Femur (tissue), 1 donor: Measurements from ENCODE around the gene MVK.
A peak's percentile ranks its signal among the peaks of the same experiment; 100 is the strongest.

Source experiments
- DNase-seq: peaks from one replicate; pipeline ENCODE4 v3.0.0-alpha.2; 2017

The MVK gene

DNA sequence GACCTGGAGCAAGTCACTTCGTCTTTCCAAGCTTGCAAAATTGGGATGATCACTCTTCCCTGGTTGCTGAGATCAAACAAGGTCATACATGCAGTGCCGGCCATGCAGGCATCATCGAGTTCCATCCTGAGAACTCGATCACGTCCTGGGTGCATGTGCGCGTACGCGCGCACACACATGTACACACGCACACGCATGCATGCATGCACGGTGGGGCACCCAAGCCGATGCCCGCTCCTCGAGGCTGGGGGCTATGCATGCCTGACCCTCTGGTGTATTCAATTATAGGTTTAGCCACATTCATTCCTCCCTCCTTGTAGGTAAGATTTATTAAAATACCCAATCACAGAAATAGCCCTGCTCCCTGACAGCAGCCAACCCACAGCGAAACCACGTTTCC lies 26.3 kb upstream of the MVK start:
- no peak for DNase-seq

DNA sequence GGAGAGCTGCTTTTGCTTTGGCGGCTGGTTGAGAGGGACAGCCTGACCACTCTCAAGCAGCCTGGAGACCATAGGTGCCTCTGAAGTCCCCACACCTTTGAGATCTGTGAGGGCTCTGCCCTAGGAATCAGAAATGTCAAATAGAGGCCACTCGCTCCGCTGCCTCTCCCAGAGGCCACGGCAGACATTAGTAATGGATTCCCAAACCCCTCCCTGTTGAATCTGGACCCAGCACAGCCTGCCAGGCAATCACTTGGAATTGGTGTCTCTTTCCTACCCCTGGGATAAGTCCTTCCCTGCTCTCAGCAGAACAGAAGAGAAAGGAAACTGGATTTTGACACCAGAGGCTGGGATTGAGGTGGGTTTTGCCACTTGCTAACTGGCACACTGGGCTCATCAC lies 25.3 kb upstream of the MVK start:
- DNase-seq = no peak

DNA sequence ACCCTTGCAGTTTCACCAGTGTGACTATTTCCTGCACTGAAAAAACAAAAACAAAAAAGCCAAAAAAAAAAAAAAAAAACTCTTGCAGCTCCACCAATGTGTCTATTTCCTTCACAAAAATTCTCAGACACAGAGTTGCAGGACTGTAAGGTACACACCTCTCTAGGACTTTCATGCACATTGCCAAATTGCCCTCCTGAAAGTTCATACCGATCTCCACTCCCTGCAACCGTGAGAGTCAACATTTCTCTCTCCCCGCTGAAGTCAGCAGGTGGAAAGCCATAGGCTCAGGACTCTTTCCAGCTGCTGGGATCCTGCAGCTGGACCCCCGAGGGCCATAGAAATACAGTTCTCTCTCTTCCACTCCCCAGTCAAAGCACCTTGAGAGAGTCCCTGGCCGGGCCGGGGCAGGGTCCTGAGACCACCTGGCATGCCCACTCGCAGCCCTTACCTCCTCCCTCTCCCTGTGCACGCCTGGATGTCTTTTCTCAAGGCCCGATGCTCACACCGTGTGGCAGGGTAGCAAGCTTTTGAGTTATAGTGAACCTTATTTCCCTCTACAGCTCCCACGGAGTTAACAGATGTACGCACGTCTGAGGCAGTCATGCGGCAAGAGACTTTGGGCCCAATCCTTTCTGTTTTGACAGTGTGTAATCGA lies 23.9 kb upstream of the MVK start:
- DNase-seq = no peak

DNA sequence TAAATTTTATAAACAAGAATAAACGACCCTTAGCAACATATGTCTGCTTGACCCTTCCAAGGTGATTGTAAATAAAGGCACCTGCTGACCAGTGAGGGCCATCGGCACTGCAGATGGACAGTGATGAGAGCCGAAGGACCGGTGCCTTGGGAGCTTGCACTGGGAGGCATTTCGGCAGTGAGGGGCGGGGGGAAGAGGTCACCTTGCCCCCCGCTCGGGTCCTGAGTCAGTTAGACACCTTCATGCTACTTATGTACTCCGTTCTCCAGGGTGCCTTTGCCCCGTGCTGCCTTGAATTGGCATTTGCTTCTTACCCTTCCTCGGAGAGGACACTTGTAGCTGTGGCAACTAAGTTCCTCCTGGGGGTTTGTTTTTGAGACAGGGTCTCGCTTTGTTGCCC lies 23.3 kb upstream of the MVK start:
- DNase-seq = no peak

DNA sequence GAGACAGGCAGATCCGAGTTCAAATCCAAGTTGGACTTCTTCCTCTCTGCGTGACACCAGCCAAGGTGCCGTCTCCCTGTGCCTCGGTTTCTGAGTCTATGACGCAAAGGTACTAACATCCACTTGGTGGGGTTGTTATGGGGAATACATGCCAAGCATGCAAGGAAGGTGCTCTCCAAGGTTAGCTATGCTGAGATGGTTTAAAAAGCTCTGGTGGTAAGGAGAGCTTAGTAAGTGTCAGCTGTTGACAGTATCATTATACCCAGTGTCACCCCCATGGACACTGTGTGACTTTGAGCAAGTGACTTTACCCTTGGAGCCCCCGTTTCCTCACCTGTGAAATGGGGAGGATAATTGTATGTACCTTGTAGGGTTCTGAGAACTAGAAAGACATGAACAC lies 22.5 kb upstream of the MVK start:
- no peak for DNase-seq

DNA sequence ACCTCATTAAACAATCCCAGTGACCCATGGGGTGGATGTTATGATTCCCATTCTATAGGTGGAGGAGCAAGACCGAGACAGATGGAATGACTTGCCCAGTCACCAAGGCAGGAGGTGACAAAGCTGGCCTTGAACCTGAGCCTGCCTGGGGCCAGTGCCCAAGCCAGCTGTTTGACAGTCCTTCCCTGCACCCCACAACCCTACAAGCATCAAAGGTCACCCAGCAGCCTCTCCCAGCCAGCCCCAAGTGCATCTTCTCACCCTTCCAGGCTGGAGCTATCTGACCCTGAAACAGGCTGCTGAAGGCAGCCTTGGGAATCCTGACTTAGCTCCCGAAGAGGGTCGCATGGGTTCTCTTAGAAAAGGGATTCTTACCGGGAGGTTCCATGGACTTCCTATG lies 20.6 kb upstream of the MVK start:
- no peak for DNase-seq

DNA sequence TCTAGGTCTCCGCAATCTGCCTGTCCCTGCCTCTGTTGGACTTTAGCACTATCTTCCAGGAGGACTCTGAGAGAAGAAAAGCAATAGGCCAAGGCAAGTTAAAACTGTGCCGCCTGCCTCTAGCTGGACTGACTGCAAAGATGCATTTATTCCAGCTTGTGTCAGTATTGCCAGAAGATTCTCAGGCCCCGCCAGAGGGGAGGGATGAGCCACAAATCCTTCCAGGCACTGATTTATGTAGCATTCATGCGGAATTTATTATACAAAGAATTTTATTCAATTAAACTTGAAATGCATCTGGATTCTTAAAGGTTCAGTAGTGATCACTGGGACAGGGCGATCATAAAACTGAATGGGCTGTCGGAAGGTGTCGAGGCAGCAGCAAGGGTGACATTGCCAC lies 20.1 kb upstream of the MVK start:
- DNase-seq = no peak

DNA sequence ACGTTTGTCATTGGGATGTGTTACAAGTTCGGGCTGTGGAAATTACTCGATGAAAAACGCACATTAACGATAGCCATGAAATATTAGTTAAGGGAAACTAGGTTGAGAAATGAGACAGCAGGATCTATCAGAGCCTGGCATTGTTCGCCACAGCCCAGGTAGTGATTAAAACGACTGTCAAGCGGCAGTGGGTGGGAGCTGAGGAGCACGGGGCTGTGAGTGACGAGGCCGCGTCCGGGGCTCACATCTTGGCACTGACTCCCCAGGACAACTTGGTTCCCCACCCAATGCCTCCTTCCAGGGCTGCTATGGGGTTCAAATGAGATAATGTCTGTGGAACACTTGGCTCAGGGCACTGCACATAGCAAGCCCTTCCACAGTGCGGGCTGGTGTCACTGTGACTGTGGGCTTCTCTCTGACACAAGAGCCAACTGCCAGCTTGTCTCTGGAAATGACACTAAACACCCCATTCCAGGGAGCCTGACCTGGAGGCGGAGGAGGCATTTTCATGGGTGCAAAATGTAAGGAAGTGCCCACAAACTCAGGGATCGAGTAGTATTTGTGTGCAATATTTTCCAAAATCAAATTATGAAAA lies 19.6 kb upstream of the MVK start:
- DNase-seq = no peak

DNA sequence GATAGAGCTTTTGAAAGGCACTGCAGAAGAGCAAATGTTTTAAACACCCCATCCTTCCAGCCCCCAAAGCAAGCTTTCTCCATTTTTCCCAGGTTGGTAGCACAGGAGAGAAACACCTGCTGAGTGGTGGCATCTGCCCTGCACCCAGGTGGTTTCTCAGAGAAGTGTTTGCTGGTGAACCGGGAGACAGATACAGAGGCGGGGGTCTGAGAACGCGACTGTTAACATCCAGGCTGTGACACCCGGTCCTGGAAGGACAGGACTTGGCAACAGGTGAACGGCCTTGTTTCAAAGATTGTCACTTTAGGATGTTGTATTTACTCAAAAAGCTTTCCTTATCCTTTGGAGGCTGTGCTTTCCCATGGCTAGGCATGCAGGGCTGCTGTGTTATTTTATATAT lies 18.8 kb upstream of the MVK start:
- no peak for DNase-seq

DNA sequence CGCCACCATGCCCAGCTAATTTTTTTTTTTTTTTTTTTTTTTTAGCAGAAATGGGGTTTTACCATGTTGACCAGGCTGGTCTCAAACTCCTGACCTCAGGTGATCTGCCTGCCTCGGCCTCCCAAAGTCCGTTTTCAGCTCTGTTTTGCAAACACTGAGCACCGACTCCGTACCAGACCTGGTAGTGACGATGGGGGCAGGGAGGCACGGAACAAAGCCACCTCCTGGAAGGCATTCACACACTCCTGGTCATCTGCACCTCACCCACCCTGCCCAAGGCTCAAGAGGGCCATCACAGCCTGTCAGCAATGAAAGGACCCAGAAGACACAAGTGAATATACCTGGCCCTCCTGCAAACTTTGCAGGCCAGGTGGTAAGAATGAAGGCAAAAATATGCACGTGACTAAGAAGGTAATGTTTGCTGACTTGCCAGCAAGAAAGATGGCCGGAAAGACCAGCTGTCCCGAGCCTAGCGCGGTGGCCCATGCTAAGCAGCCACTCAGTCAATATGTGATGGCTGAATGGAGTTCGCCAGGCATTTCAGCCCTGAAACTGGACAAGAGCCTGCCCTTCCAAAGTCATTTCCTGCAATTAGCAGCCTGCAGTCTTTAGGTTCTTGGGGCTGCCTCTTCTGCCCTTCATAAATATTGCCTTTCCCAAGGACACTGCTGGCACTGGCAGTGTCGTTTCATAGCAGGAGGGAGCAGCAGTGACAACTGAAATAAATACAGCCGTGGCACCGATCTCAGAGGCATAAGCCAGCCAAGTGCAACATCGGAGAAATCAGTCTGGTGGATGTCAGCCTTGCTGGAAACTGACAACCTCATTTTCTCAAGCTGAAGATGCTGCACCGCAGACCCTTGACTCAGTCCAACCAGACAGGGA lies 17.9 kb upstream of the MVK start:
- DNase-seq = no peak

DNA sequence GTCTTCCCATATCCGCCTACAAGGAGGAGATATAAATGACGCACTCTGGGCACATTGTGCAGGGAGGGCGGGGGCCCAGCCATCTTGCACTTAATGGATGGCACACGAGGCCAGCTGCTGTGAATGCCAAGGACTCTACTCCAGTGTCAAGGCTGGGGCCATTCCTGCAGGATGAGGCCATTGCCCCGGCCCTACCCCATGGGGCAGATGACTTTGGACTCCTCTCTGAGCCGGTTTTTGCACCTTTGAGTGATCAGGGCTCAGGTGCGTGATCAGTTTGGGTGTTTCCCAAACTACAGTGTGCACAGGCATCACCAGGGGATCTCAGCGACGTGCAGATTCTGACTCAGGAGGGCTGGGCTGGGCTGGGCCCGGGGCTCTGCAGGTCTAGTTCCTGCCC lies 16.4 kb upstream of the MVK start:
- no peak for DNase-seq

DNA sequence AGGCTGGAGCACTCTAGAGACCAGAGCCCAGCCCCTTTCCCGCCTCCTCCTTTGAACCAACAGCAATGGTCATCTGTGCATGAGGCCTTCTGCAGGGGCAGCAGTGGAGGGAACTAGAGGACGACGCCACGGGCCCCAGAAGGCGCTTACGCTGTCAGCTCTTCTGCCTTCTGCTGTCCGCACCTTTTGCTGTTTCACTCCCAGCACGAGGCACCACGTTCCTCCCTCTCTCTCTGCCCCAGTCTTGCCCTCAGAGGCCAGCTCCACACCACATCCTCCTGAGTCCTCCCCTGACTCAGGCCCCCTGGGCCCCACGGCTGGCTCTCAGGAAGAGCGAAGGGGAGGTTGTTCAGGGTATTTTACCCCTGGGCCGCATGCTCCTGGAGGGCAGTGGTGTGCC lies 15.8 kb upstream of the MVK start:
- DNase-seq = no peak

DNA sequence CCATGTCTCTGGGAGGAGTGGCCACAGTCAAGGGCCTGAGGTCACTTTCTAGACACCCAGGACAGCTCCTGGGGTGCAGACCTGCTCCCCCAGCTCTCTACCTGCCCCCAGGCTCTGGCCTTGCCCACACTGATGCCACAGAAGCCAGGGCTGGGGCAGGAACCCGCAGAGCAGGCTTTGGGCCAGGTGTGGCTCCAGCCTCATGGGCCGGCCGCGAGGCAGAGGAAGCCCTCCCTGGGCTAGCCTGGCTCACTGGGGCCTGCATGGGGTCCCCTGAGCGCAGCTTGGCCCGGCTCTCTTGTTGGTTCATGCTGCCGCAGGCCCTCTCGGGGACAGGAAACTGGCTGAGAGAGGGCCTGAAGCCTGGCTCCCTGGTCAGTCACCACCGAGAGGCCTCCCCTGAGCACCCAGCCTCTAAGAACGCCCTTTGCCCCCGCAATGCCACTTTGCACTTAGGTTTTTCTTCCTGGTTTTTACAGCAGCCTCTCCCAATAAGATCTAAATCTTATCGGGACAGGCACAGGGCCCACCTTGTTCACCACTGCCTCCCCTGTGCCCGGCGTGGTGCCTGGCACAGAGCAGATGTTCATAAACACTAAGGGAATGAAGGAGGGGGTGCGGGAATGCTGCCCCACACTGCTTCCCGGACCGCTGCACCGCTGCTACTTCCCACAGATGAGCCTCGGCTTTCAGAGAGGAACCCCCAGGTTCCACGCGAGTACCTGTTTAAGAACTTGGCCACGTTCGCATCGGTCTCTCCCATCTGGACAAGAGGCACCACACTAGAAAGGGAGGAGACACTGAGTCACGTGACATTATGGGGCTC lies 15.0 kb upstream of the MVK start:
- DNase-seq = no peak

DNA sequence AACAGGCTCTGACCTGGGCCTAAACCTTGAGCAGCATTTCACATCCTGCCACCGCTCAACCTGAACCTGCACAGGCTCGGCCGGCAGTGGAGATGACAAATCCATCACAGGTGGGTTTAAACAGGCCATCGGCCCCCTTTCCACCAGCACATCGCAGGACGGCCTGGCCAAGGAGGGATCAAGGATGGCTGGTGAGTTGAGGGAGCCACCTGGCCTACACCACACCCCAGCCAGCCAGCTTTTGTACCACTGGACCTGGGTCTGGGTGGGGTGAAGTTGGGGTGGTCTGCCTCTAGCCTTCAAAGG lies 14.4 kb upstream of the MVK start:
- DNase-seq = no peak

DNA sequence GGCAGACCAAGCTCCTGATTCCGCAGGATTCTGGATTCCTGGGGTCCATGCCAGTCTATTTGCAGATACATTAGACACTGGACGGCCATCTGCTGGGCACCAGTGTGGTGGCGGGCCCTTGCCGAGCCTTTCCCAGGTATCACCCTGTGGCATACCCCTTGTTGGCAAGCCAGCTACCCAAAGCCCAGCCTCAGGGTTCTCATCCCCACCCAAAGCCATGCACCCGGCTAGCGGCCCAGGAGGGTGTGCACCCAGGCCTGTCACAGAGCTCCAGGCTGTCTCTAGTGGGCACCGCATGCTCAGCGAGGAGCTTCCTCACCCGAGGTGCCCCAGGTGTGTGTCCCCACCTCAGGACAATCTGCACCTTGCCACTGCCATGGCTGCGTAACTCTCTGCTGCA lies 14.0 kb upstream of the MVK start:
- no peak for DNase-seq

DNA sequence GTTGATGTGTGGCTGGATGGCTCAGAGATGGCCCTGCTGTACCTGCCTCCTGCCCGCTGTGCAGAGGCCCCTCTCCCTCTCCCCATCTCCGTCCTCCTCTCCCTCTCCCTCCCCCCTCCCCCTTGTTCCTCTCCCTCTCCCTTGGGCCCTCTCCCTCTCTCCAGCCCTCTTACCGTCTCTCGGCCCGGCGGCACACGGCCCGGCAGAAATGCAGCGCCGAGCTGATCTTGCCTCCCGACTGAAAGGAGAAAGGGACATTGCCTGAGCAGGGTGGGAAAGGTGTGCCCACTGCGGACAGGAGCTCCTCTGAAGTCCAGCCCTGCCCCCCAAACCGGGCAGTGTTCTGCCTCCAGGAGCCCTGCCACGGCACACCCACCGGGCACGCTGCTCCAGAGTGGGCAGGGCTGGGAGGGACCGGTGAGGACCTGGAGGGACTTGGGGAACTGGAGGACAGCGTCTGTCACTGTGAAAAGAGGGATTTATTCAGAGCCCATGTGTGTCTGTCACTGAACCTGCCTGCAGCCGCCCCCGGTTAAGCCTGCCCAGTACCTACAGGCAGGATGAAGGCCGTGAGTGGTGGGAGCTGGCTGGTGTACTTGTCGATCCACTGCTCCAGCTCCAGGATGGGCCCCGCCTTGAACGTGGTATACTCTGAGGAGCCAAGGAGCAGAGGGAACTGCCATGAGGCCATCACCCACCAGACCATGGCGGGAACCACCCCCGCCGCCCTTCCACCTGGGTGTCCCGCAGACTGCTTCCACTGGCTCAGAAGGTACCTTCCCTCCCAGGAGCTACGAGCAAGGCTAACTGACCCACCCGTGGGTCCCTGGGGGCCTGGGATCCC lies 12.5 kb upstream of the MVK start:
- no peak for DNase-seq

DNA sequence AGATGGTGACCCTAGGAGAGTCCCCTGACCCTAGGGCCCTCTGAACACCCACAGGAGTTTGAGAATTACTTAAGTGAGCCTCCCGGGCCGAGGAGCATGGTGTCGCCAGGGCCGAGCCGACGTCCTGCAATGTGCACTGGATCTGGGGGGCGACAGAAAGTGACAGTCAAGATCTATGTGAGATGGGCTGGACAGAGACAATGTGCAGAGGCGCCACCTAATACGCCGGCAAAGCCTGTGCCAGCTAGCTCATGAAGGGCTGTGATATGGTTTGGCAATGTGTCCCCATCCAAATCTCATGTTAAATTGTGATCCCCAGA lies 11.9 kb upstream of the MVK start:
- DNase-seq = no peak

DNA sequence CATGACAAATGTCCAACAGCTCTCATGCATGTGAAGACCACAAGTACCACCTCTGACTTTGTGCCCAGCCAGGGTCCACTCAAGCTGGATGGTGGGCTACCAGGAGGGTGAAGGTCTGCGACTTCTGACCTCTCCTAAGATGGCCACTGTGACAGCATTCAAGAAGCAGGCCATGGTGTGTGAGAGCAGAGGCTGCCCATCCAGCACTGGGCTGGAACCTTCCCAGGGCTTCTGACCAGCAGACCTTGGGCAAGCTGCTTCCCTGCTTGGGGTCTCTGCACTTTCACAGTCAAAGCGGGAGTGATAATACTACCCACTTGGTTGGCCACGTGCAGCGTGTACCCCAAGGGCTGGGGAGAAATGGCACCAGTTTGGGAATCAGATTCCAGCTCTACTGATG lies 10.7 kb upstream of the MVK start:
- DNase-seq = no peak

DNA sequence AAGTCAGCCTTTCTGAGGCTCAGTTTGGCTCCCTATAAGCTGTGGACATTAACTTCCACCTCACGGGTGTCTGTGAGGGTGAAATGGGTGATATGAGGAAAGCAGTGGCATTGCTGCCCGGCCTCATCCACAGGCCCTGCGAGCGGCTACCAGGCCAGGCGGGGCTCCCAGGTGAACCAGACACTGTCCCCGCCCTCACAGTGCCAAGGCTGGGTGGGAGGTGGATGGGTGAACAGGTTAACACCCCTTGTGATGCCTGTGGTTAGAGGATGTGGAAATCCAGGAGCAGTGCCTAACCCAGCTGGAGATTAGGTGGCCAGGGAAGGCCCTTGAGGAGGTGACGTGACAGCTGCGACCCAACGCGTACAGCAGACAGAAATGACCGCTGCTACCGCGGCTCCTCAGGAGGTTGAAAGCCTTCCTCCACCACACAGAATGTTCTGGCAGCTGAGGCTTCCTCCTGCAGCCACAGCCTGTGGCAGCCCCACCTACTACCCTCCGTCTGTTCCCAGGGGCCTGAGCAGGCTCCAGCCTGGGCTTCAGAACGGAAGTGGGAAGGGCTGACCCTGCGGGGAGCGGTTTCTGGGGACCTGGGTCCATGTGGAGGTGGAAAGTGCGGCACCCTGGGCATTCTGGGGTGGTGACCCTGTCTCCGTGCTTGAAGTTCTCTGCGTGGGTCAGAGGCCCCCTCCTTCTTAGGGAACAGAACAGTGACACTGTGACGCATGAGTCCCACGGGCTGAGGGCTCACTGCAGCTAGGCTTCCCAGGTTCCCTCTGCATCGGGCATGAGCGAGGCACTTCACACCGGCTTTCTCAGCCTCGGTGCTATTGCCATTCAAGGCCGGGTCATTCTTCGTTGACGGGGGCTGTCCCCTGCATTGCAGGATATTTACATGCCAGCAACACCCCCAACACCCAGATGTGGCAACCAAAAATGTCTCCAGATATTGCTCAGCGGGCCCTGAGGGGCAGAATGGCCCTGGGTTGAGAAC lies 10.0 kb upstream of the MVK start:
- peak; percentile 55 for DNase-seq

DNA sequence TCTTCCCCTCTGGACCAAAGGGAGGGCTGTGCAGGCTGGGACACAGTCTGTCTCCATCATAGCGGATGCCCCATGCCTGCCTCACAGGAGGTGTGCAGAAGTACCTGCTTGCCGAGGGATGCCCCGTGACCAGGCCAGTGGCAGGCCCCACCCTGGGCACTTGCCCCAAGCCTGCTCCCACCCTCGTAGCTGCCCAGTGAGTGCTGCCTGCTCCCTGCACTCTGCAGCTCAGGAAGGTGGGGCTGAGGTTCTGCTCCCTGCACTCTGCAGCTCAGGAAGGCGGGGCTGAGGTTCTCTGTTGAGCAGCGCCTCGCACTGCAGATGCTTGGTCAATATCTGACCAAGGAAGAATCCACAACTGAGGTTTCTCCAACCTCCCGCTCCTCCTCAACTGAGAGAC lies 7.2 kb upstream of the MVK start:
- DNase-seq = no peak

DNA sequence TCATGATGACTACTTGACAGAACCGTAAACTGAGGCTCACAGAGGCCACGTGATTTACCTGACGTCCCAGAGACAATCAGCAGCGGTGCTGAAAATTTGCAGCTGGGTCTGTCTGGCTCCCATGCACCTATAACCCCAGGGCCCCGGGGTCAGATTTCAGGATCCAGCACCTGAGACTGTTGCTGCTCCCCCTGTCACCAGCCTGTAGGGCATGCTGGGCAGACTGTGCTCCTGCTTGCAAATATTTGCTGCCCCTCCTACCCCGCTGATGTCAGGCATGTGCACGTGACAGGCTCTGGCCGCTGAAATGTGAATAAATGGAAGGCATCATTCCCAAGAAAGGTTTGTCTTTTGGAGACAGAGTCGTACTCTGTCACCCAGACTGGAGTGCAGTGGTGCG lies 6.3 kb upstream of the MVK start:
- DNase-seq = no peak

DNA sequence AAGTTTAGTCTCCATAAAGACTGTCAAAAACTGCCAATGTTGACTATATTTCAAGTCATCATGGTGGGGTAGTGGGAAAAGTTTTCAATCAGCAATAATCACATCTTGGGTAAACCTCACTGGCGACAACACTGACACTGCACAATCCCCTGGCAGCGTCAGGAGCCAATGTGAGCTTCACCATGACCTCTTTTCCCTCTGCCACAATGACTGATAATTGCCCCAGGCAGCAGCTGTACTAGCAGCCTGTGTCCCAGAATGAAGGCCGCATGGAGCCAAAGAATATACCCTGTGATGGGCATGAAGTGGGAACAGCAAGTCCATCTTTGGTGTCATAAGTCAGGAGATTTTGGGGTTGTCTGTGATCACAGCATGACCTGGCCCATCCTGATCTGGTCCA lies 5.6 kb upstream of the MVK start:
- no peak for DNase-seq
